Prostate gland (tissue), 2 donors: ENCODE results near the gene DCTN2. TPM values are rescaled to one million over a fixed set of nuclear protein-coding genes. Genes with fewer than 3 reads are reported as not detected.
A peak's percentile ranks its signal among the peaks of the same experiment; 100 is the strongest.

Experiments used
- DNase-seq: peaks from one replicate; pipeline ENCODE4 v3.0.0-alpha.2; 2019; ENCODE audit warnings: low spot score
- H3K27ac ChIP-seq, 2 donors: fragments of 200-600 bp; sonication (generic); 2 replicates each; pipeline ENCODE4 v1.5.1; 2017 to 2019
- H3K27me3 ChIP-seq: fragments of 200-600 bp; sonication (generic); replicated peaks from 2 replicates; pipeline ENCODE4 v1.5.1; 2019; ENCODE audit not compliant: insufficient read depth
- H3K36me3 ChIP-seq, 2 donors: fragments of 200-600 bp; sonication (generic); 1 replicate in 1 of 2; 2 replicates in 1 of 2; pipeline versions ENCODE4 v1.5.1 to v1.8.1; 2017 to 2019
- H3K4me1 ChIP-seq: fragments of 200-600 bp; sonication (generic); replicated peaks from 2 replicates; pipeline ENCODE4 v1.5.1; 2019
- H3K4me3 ChIP-seq, 2 donors: fragments of 200-600 bp; sonication (generic); 2 replicates each; pipeline ENCODE4 v1.5.1; 2017 to 2019
- H3K9me3 ChIP-seq: fragments of 200-600 bp; sonication (generic); 2 replicates; pipeline ENCODE4 v1.5.1; 2017
- CTCF ChIP-seq, 4 experiments: fragments of 200-600 bp in 2 of 4; fragments of 450-650 bp in 2 of 4; sonication (generic) in 2 of 4; IDR thresholded peaks; 1 replicate in 3 of 4; 2 replicates in 1 of 4; pipeline ENCODE4 v1.5.1; 2016 to 2019; ENCODE audit warnings: antibody characterized with exemption in 4 of 4, mild to moderate bottlenecking in 2 of 4, moderate library complexity in 2 of 4
- POLR2A ChIP-seq: fragments of 450-650 bp; IDR thresholded peaks from one replicate; pipeline ENCODE4 v1.6.1; 2016; ENCODE audit warnings: antibody characterized with exemption, mild to moderate bottlenecking
- POLR2AphosphoS5 ChIP-seq: sonication (generic); formaldehyde crosslinking; IDR thresholded peaks from one replicate; pipeline ENCODE4 v1.6.1; 2017; ENCODE audit warnings: antibody characterized with exemption
- WGBS: methylation state at CpG from one replicate; pipeline ENCODE4 v1.1.5; 2018; 5-methylcytosine and 5-hydroxymethylcytosine counted together
- intact Hi-C: fragments of 100-400 bp; cut with DNase I; formaldehyde crosslinking; loops from one replicate; pipeline ENCODE4 v1.14.2; 2022
- total RNA-seq, 2 donors: library from RNA; depleted of rRNA; stranded (reverse); fragments of >200 nt; gene quantifications; one replicate each; pipeline ENCODE4 v1.1.0, GENCODE V29; 2016

Gene DCTN2
- total RNA-seq, 2 donors from 2014 or later: 131 to 157 TPM

- no peak for DNase-seq
- Histone ChIP-seq H3K4me1 (peaks cover 7% of the 10 kb centered on the region), H3K36me3 (no peaks in the 10 kb centered on the region), H3K27me3 (peaks cover 11% of the 10 kb centered on the region), H3K9me3 (no peaks in the 10 kb centered on the region), H3K4me3 (peak overlapping the region; percentile 99), H3K27ac (peak overlapping the region in 1 of 2 donors; percentile 84)
- TF ChIP-seq POLR2AphosphoS5 (peak; percentile 95), POLR2A (no peak)
- WGBS: 20% methylated on average over 9 of the region's 9 CpGs
- intact Hi-C loops: no loop called here
Observed at GRCh38 chr12:57547288-57548012, 458 bp upstream of the DCTN2 start.

- no peak for DNase-seq
- Histone ChIP-seq H3K36me3 (no peaks in the 10 kb centered on the region), H3K4me1 (peaks cover 7% of the 10 kb centered on the region), H3K9me3 (no peaks in the 10 kb centered on the region), H3K27me3 (peaks cover 11% of the 10 kb centered on the region), H3K4me3 (peak overlapping the region; percentile 99), H3K27ac (peak overlapping the region; percentile 84 to 88)
- WGBS: 60% methylated on average over 15 of the region's 15 CpGs
- intact Hi-C loops: no loop called here
- TF ChIP-seq POLR2AphosphoS5 (no peak), POLR2A (no peak), CTCF (IDR thresholded peaks at IDR 0.05) (no peak)
Observed at GRCh38 chr12:57545809-57546437, 1.1 kb downstream of the DCTN2 start.

- Histone ChIP-seq H3K4me3 (no peak overlapping the region), H3K27ac (no peak overlapping the region), H3K36me3 (no peaks in the 10 kb centered on the region), H3K4me1 (peaks cover 7% of the 10 kb centered on the region), H3K9me3 (no peaks in the 10 kb centered on the region), H3K27me3 (peaks cover 1% of the 10 kb centered on the region)
- WGBS: 83% methylated on average over 2 of the region's 2 CpGs
- TF ChIP-seq CTCF (IDR thresholded peaks at IDR 0.05) (no peak), POLR2A (no peak), POLR2AphosphoS5 (no peak)
- no peak for DNase-seq
- intact Hi-C loops: no loop called here
Observed at GRCh38 chr12:57543581-57543980, 3.4 kb downstream of the DCTN2 start.

GRCh38 chr12:57541717-57542116 is 5.3 kb downstream of the DCTN2 start:
- Histone ChIP-seq H3K36me3 (no peaks in the 10 kb centered on the region), H3K4me1 (peaks cover 7% of the 10 kb centered on the region), H3K27ac (no peak overlapping the region), H3K27me3 (no peaks in the 10 kb centered on the region), H3K9me3 (no peaks in the 10 kb centered on the region), H3K4me3 (no peak overlapping the region)
- DNase-seq: no peak
- TF ChIP-seq POLR2AphosphoS5 (no peak), POLR2A (no peak), CTCF (IDR thresholded peaks at IDR 0.05) (no peak)
- intact Hi-C loops: no loop called here
- WGBS: 87% methylated on average over 2 of the region's 2 CpGs

- DNase-seq: no peak
- 26% methylated on average over 2 of the region's 2 CpGs for WGBS
- TF ChIP-seq POLR2A (no peak), POLR2AphosphoS5 (no peak), CTCF (IDR thresholded peaks at IDR 0.05) (no peak)
- Histone ChIP-seq H3K4me1 (peaks cover 7% of the 10 kb centered on the region), H3K27ac (no peak overlapping the region), H3K4me3 (no peak overlapping the region), H3K36me3 (no peaks in the 10 kb centered on the region), H3K27me3 (no peaks in the 10 kb centered on the region), H3K9me3 (no peaks in the 10 kb centered on the region)
- intact Hi-C loops: no loop called here
Observed at GRCh38 chr12:57541001-57541400, 6.0 kb downstream of the DCTN2 start.
